Measurements from ENCODE around the gene FARP1.
A peak's percentile ranks its signal among the peaks of the same experiment; 100 is the strongest.

FARP1 gene

GRCh38 chr13:98141091-98141490 is 1.8 kb upstream of the FARP1 start:
- no peak overlapping the region for H3K4me3 ChIP-seq (ENCODE audit: low read depth, low read length)
- no peak for TF ChIP-seq CTCF (IDR thresholded peaks at IDR 0.05; ENCODE audit: low read depth, low read length)

- no peak overlapping the region for H3K4me3 ChIP-seq (ENCODE audit: low read depth, low read length)
- TF ChIP-seq CTCF (IDR thresholded peaks at IDR 0.05; ENCODE audit: low read depth, low read length) = no peak
Observed at GRCh38 chr13:98141509-98142379, 1.1 kb upstream of the FARP1 start.

- H3K4me3 ChIP-seq (ENCODE audit: low read depth, low read length) = peak overlapping the region; percentile 87
Observed at GRCh38 chr13:98143157-98143553, 261 bp downstream of the FARP1 start.

GRCh38 chr13:98143601-98144026 is 720 bp downstream of the FARP1 start:
- TF ChIP-seq CTCF (IDR thresholded peaks at IDR 0.05; ENCODE audit: low read depth, low read length) = no peak
- peak overlapping the region; percentile 87 for H3K4me3 ChIP-seq (ENCODE audit: low read depth, low read length)

More at GRCh38 chr13:98143157-98143553, 261 bp downstream of the FARP1 start:
- TF ChIP-seq CTCF (IDR thresholded peaks at IDR 0.05; ENCODE audit: low read depth, low read length) = no peak

- H3K4me3 ChIP-seq (ENCODE audit: low read depth, low read length) = peak overlapping the region; percentile 87
- no peak for TF ChIP-seq CTCF (IDR thresholded peaks at IDR 0.05; ENCODE audit: low read depth, low read length)
Observed at GRCh38 chr13:98144027-98144741, 1.3 kb downstream of the FARP1 start.

GRCh38 chr13:98144801-98145350 is 2.0 kb downstream of the FARP1 start:
- TF ChIP-seq CTCF (IDR thresholded peaks at IDR 0.05; ENCODE audit: low read depth, low read length) = no peak; the same call in 1 of the 2 replicates
- peak overlapping the region; percentile 87 for H3K4me3 ChIP-seq (ENCODE audit: low read depth, low read length)
